Activated T-cell treated with anti-CD3 and anti-CD28 coated beads for 4 hours (primary cell): Measurements from ENCODE around the gene STAT3.

Experiments
- DNase-seq: peaks from one replicate; pipeline ENCODE4 v3.0.0-alpha.2; 2020

STAT3 gene

DNA sequence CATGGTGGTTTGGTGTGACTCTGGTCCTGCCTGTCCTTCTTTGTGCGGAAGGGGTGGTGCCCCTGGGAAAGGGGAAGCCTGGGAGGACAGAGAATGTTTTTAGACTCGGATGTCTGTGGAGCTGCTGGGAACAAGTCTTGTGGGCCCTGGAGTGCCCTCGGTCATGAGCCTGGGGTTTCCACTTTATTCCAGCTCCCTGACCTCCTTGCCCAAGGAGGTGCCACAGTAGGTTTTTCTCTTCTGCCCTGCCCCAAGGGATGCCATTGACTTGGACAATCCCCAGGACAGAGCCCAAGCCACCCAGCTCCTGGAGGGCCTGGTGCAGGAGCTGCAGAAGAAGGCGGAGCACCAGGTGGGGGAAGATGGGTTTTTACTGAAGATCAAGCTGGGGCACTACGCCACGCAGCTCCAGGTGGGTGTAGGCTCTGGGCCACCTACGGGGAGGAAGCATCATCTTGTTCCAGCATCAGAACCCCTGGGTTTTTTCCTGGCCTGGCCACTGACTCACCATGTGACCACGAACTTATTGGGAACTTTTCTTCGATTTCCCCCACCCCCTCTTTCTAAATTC lies 98.5 kb downstream of the STAT3 start:
- DNase-seq: peak; percentile 74

DNA sequence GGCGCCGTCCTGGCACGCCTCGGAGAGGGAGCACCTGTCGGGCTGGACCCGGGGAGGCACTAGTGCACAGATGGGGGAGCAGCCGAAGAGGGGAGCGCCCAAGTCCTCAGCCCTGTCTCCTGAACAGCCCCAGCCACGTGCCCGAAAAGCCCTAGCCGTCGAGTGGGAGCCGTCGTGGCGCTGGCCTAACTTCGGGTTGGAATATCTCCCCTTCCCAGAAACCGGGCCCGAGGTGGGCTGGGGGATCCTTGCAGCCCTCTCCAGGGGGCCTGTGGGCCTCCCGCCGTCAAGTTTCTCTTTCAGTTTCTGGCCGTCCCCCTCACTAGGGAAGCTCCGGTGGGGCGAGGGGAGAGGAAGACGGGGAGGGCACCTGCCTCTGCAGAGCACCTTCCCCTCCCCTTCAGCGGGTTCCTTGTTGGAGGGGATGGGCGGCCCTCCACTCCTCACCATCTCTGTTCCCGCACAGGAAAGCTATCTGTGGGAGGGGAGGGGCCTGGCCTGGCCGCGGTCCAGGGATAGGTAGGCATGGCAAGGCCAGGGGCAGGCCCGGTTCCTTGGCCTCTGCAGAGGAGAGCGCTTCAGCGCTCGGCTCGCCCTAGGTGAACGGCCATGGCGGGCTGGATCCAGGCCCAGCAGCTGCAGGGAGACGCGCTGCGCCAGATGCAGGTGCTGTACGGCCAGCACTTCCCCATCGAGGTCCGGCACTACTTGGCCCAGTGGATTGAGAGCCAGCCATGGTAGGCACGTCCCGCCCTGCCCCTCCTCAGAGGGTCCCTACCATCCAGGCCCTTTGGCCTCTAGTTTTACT lies 99.2 kb downstream of the STAT3 start:
- DNase-seq: peak; percentile 54

DNA sequence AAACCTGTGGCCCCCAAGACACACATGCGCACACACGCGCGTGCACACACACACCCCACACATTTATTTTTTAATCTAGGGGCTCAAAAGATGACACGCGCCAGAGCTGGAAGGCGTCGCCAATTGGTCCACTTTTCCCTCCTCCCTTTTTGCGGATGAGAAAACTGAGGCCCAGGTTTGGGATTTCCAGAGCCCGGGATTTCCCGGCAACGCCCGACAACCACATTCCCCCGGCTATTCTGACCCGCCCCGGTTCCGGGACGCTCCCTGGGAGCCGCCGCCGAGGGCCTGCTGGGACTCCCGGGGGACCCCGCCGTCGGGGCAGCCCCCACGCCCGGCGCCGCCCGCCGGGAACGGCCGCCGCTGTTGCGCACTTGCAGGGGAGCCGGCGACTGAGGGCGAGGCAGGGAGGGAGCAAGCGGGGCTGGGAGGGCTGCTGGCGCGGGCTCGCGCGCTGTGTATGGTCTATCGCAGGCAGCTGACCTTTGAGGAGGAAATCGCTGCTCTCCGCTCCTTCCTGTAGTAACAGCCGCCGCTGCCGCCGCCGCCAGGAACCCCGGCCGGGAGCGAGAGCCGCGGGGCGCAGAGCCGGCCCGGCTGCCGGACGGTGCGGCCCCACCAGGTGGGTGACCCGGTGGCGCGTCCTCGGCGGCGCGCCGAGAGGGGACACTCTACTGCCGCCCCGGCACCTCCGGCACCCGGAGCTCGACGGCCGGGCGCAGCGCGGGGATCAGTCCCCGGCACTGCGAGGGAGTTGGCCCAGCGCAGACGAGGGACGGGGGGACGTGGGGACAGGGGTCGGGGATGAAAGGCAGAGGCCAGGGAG lies 100.1 kb downstream of the STAT3 start, which contains the start of gene STAT5A:
STAT5A (plus strand) TSS at position 522 of the 826 bp plus-strand sequence. CDS start 914 bp downstream, outside the sequence.
- DNase-seq: peak; percentile 52

DNA sequence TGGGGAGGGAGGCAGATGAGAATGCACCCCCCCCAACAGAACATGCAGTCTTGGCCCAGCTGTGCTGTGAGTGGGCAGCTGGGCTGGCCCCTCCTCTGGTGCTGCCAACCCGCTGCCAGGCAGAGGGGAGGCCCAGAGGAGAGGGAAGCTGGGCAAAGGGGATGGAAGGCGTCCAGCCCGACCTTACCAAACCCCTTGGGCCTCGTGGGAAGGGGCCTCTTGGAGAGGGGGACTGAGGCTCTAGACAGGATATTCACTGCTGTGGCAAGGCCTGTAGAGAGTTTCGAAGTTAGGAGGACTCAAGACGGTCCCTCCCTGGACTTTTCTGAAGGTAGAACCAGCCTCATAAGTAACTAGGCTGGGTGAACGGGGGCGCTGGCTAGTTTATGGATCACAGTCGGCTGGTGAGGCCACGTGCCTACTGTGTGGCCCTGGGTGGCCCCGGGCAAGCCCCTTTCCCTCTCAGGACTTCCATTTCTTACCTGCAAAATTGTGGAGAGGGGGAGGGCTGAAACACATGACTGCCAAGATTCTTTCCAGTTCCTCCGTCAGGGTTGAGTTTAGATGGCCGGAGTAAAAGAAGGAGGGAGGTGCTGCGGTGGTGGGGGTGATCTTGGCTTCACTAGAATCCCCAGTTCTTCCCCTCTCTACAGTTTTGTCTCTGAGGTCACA lies 100.8 kb downstream of the STAT3 start:
- peak; percentile 45 for DNase-seq

DNA sequence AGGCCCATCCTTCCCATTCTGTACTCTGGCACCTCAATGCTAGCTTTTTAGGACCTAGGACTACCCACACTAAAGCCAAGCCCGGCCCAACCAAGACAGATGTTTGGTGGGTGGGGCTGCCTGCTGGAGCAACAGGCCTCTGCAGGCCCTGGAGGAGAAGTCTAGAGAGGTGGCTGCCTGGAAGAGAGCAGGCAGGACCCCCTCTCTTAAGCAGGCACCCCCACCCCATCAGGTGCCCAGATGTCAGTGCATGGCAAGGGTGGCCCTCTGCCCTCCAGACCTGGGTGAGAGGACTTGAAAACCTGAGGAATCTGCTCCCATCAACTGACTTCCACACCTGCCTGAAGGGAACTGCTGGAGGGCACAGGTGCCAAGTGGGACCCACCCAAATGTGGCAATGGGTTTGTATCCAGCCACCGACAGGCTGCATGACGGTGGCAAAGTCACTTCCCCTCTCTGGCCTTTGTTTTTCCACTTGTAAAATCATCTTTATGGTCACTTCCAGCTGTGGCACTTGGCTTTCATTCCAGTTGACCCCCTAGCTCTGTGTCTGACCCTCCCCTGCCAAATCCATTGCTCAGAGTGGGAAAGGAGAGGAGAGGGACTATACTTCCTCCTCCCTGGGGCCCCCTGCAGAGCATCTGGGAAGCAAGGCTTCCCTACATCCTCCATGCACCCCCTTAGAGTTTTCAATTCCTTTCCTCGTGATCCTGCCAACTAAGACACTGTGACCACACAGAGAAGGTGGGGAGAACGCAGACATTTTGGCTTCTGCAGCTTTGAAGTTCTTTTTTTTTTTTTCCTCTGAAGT lies 101.6 kb downstream of the STAT3 start:
- DNase-seq: no peak

DNA sequence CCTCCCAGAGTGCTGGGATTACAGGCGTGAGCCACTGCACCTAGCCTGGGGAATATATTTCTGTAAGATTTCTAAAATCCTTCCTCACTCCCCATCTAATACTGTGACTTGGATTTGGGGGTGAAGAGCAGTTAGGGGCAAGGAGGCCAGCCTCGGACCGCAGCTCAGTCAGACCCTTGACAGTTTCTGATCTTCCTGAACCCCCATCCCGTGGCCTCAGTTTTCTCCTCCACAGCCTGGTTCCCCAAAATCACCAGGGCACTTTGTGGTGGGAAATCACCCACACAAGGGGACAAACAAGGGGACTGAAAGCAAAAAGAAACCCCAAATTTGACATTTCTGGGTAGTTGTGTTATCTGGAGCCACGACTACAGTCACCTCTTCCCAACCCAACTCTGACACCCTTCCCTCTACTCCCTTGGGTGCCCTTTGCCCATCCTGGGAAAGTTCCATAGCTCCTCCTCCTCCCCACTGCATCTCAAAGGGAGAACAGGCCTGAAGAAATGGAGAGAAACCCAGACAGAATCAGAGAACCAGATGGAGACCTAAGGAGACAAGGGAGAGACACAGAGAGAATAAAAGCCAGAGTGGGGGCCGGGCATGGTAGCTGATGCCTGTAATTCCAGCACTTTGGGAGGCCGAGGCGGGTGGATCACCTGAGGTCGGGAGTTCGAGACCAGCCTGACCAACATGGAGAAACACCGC lies 102.7 kb downstream of the STAT3 start:
- no peak for DNase-seq

DNA sequence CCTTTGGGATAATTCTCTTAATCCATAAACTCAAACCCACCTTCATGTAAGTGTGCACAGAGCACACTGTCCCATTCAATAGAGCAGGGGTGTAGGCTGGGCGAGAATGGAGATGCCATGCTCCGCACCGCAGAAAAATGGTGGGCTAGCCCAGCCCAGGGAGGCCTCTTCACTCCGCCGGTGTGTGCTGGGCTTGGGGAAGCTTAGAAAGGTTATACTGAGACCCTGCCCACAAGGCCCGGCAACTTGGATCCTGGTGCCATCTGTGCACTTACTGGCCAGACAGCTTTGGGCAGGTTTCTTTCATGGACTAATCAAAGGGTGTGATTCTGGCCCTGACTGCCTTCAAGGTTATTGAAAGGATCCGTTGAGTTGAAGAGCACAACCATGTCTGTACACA lies 103.7 kb downstream of the STAT3 start:
- no peak for DNase-seq

DNA sequence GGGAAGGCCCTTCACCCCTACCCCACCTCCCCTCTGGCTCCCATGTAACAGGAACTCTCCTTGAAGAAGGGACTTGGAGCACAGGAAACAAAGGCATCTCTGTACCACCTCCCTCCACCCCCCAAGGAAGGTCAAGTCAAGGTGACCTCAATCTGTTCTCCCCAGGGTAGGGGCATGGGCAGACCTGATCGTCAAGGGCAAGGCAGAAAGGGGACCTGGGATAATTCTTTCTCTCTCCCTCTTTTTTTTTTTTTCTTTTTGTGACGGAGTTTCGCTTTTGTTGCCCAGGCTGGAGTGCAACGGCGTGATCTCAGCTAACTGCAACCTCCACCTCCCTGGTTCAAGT lies 104.2 kb downstream of the STAT3 start:
- no peak for DNase-seq

DNA sequence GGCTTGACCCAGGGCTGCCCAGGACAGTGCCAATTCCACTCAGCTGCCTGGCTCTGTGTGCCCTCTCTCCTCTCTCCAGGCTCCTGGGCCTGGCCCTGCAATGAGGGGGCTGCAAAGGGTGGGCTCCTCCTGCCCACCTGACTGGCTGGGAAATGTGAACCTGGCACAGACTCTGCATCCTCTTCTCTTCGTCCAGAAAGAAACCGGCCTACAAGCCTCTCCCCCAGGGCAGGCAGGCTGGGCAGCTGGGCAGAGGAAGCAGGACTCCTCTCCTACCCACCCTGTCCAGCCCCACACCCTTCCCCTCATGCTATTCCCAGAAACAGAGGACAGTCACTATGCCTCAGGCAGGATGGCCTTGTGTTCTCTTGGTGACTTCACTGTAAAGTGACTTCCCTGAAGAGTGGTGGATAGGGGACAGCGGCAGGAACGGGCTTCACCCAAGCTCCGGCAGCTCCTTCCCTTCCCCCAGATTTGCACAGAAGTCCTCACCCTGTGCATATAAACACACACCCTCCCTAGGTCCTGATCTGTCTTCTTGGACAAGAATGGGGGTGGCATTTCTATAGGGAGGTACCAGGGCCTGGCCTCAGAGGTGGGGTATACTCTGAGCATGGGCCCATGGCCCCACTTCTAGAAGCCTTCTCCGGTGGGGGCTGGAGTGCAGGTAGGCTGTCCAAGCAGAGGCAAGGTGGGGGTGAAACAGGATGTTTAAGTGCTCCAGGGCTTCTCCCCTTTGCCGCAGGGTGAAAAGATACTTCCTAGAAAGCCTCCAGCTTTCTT lies 104.8 kb downstream of the STAT3 start:
- DNase-seq: no peak

DNA sequence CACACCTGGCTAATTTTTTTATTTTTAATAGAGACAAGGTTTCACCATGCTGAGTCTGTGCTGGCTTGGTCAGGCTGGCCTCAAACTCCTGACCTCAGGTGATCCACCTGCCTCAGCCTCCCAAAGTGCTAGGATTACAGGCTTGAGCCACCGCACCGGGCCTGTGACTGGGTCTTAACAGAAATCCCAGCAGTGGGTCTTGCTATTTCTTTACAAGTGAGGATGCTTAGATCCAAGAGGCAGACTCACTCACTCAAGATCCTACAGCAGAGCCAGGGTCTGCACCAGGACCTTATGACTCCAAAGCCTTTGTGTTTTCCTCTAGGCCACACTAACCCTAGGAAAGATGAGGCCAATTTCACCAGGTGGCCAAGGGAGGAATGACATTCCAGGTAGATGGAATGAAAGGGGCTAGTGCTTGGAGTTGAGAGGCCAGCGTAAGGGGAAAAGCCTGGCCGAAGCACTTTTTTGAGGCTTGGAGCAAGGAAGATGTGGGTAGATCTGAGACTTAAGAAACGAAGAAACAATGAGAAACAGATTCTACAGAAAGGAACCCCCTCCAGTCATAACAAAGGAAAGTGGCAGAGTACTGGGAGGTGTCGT lies 105.7 kb downstream of the STAT3 start:
- no peak for DNase-seq

DNA sequence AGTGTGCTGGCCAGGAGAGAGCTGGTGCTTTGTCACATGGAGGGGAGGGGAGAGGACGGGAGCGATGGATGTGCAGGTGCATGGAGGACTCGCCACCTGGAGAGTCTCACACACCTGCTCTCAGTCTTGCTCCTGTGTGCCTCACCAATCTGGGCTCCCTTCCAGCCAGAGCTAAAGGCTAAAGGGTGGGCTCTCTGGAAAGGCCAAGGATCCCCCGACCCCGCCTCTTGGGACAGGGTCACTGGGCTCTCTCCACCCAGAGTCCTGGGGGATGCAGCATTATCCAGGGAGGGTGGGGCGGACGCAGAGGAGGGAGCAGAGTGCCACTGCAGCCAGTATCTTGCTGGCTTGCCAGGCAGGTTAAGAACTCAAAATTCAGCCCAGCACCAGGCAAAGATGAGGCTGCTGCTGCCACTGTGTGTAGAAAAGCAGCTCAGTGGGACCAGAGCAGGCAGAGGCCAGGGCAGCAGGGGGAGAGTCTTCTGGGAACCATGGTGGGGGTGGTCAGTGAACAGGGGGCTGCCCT lies 106.6 kb downstream of the STAT3 start:
- DNase-seq: no peak

DNA sequence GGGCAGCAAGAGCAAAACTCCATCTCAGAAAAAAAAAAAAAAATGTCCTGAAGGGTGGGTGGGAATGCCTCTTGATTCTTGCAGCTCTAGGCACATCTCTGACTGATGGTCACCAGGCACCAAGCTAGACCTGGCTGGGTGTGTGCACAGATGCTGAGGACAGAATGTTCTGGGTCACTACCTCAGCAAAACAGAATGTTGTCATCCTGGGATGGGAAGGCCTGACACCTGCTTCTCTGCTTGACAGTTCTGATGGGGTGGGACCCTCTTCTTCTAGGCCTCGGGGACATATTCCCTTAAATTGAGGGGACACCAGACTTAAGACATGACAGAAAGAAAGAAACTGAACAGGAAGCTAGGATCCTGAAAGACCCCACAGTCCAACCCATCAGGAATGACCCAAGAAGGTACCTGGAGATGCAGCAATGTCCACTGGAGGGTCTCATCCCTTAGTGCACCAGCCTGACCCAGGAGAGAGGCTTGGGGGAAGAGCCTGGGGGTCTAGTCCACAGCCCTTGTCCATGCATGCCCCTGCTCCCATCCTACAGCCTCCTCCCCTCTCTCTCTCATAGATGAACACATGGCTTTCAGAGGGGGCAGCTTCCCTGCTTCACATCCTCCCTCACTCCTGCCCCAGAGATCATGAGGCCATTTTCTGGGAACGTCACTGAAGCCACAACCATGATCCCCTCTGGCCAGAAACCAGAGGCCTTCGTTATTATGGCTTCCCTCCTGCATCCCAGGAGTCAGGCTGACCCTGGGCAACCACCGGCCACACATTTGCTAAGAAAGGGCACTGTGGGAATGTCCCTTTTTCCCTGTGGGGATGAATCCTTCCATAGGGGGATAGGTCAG lies 108.2 kb downstream of the STAT3 start:
- DNase-seq: no peak

DNA sequence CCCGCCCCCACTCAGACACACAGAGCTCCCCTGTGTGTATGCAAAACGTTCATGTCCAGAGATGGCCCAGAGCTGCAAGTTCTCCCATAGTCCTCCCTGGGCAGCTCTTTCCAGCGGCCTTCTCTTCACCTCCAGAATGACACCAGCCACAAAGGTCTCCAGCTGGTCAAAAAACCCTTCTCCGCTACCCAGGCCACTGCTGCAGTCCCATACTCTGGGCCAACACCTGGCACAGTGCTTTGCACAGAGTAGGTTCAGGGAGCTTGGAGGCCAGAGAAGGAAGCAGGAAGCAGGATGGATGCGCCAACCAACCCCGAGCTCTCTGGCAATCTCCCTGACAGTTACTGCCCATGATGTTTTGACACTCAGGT lies 110.9 kb downstream of the STAT3 start:
- no peak for DNase-seq

DNA sequence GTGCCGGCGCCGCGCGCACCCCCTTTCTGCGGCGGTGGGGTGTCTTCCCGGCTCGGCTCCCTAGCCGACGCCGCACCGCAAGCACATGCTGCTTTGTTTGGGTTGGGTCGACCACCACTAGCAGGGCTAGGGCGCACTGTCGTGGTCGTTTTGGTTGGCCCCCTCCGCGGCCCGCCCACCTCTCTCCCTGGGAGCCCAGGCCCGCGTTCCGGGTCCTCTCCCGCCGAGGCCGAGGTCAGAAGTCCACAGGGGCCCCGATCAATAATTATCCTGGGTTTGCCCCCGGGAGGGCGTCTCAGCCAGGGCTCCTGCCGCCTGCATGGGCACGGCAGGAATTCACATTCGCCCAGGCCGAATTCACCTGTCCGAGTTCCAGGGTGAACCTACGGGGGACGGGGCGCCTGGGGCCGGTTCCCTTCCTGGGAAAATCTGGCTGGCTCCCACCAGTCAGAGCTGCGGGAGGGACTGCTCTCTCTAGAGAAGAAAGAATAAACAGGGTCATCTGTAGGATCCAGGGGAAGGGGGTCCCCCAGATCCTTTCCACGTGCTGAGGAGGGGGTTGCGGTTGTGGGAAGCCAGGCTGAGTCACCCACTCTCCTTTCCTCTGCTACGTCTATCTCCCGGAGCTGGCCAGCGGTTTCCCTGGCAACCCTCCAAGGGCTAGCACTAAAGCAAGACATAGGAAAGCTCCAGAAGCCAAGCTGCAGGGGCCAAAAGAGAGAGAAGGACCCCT lies 111.5 kb downstream of the STAT3 start:
- DNase-seq: no peak

DNA sequence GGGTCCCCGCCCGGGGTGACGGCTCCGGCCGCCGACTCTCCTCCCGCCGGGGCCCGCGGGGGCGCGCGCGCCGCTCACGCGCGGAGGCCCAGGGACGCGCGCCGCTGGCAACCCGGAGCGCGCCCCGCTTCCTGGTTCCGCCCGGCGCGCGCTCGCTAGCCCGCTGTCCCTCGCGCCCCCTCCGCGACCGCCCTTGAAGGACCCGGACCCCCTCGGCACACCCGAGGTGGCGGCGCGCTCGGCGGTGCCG lies 112.0 kb downstream of the STAT3 start, which contains the start of gene STAT5B:
STAT5B (minus strand) TSS at position 33 of the 250 bp plus-strand sequence. CDS start 44,264 bp downstream, outside the sequence.
- DNase-seq: peak; percentile 55

DNA sequence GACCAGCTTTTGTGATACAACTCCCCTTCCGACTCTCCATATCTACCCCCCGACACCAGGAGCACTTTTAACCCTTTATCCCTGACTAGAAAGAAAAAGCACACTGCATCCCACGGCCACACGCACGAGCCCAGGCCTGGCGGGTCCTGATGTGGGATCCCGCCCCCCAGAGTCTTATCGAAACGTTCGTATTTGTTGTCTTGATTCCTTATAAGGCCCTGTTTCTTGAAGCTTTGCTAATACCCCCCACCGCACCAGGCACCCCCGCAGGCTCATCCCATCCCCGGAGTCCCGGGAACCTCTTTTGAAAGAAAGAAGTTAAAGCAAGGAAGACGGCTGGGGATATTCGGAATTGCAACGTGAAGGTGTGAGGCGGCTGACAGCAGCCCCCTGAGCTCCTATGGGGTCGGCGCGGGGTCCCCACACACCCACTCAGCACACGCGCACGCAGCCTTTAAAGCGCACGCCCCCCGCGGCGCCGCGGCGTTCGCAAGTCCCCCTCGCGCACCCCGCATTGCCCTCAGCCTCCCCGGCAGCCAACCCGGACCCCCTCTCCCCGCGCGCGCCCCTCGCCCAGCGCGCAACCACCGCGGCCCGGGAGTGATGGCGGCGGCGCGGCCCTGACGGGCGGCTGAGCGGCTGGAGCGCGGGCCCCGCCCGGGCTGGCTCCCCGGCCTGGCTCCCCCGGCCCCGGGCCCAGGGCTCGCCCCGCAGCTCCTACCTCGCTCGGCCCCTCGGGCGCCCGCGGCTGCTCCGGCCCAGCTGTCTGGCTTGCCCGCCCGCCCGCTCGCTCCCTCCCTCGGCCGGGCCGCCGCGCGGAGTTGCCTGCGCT lies 112.5 kb downstream of the STAT3 start:
- peak; percentile 39 for DNase-seq

DNA sequence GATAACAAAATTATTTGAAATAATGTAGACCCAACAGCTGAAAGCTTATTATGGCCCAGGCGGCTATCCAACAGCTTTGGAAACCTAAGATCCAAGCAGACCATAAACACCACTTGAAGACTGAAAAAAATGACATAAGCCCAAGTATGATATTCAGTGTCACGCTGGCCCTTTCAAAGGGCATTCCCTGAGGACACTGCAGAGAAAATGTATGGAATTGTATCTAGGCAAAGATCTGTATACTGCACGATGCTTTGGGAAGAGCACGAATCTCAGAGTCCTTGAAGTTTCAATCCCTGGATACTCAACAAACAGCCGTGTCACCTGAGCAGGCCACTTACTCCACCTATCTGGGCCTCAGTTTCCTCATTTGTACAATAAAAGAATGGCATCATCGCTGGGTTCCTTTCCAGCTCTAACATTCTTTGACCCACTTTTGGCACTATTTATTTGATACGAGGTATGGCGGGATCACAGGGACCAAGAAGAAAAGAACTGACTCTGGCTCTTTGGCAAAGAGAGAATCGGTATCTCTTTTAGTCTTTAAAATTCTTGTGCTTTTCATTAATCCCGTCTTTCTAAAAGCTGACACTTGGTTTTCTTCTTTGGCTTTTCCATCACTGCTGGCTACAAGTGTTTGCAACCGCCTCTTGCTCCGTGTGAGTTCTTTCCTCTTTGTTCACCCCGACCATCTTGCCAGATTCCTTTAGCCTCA lies 113.3 kb downstream of the STAT3 start:
- DNase-seq: no peak
